ENCODE measurements around the gene RCBTB2.
"Not testable (repeated sequence)": the region's sequence is repeated elsewhere in the genome, so short reads cannot be mapped to it uniquely, and the experiment has no call there.

RCBTB2 gene

DNA sequence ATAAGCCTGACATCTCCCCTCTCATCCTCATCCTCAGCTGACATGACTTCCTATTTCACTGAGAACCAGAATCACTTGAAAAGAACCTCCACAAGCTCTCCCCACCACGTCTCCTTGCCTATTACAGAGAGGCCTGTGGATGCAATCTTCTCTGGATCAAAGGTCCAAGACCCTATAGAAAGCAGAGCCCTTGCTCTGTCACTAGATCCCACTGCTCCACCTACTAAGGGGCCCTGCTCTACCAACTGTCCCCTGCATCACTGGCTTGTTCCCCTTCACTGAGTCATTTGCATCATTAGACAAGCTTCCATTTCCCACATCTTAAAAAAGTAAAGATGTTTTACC is 40.8 kb downstream of the RCBTB2 start:
- no peak for DNase-seq

DNA sequence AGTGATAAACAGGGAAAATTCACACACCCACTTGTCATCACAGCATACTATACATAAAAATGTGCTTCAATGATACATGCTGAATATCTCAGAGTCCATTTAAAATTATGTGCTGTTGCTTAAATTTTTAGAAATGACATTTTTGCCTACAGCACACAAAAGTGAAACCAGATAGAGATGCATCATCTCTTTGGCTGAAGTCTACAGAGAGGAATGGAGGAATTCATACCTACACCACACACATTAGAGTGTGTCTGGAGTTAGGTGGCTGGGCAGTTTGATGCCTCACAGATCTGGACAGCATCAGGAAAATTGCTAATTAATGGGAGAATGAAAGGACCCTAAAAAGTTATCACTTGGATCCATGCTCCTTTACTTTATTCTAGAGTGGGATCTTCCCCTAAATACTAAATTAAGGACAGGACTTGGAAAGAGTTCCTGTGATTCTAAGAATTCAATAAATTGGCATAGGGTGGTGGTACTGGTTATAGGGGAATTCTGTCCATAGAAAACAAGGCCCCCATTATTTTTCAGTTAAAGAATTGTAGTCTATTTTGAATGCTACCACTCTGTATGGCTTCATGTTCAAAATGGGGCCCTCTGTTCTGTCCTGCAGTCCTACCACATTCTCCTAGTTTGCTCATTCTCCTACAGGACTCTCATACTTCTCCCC is 41.3 kb downstream of the RCBTB2 start:
- DNase-seq, result no peak

DNA sequence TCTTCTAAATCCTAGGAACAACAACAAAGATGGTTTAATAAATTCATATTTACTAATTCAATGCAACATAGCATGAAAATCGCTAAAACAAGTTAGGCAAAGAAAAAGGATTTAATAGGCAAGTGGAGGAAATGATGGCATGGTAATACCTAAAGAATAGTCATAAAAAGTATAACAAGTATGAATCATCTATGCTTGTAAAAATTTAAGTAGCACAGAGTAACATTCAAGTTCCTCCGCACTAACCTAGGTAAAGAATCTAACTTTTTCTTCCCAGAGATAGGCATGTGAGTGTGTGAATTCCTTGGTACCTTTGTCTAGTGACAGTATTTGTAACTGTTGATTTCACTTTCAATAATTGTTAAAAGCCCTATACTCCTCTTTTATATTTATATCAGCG is 42.6 kb downstream of the RCBTB2 start:
- DNase-seq, result no peak

DNA sequence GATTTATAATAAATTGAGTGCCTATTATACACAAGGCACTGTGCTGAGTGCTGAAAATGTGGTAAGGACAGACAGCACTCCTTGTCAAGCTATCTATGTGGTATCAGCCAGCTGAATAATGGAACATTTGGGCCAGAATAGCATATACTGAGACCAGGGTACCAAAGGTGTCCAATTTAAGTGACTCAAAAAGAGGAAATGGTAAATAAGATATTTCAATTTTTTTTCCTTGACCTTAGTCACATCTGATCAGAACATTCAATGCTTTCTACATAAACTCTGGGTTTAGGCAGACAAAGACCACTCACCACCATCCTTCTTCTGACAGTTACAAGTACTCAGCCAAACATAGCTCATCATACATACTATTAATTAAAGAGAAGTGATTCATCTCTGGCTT is 43.2 kb downstream of the RCBTB2 start:
- no peak for DNase-seq

DNA sequence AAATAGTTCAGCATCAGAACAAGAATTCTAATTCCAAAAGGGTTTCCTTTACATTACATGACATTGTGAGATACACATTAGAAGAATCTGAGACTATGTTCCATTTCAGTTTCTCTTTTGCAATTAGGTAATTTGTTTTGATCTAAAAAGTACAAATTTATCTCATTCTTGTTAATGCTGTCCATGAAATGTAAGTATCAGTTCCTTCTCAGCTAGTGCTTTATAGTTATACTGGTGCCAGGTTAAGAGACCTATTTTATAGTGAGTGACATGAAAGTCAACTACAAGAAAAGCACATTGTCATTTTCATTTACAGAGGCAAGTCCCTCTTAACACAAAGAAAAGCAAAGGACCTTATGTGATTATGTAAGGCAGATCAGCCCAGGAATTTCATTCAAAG is 43.9 kb downstream of the RCBTB2 start:
- no peak for DNase-seq

DNA sequence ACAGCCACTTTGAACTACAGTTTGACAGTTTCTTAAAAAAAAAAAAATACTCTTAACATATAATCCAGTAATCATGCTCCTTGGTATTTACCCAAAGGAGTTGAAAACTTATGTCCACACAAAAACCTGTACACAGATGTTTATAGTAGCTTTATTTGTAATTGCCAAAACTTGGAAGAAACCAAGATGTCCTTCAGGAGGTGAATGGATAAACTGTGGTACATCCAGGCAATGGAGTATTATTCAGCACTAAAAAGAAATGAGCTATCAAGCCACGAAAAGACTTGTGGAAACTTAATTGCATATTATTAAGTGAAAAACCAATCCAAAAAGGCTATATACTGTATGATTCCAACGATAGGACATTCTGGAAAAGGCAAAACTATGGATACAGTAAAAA is 44.9 kb downstream of the RCBTB2 start:
- no peak for DNase-seq

DNA sequence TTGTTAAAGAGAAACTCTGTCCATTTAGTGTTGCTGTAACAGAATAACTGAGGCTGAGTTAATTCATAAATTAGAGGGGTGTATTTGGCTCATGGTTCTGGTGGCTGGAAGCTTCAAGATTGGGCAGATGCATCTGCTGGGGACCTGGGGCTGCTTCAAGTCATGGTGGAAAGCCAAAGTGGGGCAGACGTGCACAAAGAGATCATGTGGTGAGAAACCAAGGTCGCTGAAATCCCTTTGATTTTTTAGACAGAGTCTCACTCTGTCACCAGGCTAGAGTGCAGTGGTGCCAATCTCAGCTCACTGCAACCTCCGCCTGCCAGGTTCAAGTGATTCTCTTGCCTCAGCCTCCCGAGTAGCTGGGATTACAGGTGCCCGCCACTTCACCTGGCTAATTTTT is 46.0 kb downstream of the RCBTB2 start:
- no peak for DNase-seq

DNA sequence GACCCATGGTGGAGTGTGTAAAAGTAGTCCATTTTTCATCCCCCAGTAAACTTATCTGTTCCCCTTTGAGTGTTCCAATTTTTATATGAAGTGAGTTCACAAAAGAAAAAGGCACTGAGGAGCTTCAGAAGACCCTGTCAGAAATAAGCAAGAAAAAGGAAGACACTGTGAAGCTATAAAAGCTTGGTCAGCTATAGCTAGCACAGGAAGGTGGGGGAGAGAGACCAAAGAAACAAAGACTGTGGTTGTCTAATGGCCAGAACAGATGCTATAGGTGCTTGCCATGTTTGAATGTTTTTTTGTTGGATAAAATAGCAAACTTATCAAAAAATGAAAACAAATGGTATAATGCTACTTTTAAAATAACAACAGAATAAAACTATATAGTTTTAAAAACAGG is 46.5 kb downstream of the RCBTB2 start:
- DNase-seq, result no peak

DNA sequence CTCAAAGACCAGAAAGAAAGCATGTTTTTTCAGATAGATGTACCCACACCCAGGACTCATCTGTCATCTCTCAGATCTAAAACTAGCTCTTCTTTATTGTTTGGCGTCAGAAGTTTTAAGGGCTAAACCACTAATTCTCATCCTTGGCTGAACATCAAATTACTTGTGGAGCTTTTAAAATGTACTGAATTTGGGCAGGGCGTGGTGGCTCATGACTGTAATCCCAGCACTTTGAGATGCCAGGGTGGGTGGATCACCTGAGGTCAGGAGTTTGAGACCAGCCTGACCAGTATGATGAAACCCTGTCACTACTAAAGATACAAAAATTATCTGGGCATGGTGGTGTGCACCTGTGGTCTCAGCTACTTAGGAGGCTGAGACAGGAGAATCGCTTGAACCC is 47.4 kb downstream of the RCBTB2 start:
- no peak for DNase-seq

DNA sequence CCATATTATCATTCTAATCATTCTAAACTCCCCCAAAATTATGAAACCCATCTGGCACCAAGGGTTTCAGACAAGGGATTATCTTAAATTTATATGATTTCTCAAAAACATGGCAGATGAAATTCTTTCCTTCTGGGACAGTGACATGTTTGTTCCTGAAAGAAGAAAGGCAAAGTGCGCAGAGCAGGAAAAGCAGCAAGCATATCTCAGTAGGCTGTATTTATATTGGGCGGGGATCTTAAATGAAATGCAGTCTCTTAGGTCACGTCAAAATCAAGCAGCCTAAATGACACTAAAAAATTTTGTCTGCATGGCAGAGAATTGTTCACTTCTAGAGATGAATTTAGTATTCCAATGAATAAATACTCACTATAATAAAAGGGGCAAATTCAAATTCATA is 49.3 kb downstream of the RCBTB2 start:
- no peak for DNase-seq

DNA sequence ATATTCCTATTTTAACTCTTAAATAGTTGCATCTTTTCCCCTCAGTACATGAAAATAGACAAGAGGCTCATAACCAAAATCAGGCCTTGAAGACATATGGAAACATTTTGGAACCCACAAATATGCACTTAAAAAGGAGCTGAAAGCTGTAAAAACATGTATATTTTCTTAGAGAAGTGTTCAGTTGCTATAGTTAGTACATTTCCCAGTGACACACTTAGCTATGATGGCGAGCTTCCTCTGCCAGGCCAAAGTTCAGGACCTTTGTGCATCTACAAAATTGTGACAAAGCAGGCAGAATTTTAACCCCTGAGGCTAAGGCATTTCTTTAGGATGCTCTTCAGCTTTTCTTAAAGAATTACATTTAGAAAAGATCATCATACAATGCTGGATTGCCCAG is 54.5 kb downstream of the RCBTB2 start:
- DNase-seq, result no peak

DNA sequence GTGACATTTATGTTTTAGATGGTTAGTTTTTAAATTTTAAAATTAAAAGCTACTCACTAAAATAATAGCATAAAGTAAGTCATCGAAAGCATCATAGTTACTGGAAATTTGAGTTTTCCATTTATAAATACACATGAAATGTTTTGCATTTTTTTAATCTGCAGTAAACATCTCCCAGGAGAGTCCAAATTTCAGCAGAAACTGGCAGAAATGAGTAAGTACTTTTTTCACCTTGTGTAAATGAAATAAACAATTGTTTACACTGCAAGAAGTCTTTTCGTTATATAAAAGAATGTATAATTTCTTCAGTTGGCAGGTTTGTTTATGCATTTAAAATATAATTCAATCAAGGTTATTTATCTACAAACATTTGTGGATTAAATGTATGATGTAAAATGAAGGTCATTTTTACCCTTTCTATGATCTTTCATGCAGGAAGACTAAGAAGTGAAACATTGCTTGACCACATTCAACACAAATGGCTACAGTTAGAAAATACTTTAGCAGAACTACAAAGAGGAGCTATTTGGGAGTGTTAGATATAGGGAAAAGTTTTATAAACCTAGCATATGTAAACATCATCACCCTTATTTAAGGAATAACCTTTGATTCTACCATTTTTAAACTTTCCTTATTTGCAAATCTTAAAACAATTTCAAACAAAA is 55.6 kb downstream of the RCBTB2 start:
- DNase-seq, result no peak

DNA sequence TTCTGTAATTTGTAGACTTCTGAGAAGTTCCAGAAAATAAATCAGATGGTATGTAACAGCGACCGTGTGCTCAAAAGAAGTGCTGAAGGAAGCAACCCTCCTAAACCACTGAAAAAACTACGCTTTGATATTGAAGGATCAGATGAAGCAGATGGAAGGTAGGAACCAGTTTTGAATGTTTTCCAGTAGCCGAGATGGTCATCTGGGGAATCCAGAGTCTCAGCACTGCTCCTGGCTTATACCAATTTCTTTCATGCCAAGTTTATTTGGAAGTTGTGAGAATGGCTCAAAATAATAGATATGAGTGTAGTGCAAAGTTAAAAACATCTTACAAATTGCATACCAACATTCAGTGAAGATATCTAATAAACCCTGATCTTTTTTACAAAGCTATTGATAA is 56.2 kb downstream of the RCBTB2 start:
- DNase-seq, result no peak

DNA sequence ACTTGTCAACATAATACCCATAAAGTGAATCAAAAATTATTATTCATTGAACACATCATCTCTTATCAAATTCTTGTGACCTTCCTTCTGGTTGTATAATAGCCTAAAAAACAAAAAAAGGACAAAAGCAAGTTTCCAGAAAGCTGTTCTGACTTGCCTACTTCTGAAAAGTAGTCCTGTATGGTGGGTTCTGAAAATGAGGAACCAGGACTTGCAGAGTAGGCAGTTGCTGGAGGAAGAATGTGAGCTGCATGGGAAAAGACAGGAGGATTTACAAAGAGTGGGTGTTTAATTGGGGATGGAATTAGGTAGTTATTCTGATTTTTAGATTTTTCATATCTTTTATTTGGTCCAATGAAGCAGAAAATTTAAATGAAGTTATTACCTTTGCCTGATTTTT is 56.7 kb downstream of the RCBTB2 start:
- no peak for DNase-seq

DNA sequence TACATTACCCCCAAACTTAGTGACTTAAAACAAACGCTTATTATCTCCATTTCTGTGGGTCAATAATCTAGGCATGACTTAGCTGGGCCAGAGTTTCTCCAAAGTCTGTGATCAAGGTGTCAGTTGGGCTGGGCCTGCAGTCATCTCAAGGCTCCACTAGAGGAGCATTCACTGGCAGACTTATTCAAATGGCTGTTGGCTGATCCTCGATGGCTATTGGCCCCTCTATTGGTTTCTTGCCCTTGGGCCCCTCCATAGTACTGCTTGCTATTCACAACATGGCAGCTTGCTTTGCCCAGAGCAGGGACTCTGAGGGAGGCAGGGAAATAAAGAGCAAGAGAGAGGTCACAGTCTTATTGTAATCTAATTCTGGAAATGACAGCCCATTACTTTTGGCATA is 57.6 kb downstream of the RCBTB2 start:
- no peak for DNase-seq

DNA sequence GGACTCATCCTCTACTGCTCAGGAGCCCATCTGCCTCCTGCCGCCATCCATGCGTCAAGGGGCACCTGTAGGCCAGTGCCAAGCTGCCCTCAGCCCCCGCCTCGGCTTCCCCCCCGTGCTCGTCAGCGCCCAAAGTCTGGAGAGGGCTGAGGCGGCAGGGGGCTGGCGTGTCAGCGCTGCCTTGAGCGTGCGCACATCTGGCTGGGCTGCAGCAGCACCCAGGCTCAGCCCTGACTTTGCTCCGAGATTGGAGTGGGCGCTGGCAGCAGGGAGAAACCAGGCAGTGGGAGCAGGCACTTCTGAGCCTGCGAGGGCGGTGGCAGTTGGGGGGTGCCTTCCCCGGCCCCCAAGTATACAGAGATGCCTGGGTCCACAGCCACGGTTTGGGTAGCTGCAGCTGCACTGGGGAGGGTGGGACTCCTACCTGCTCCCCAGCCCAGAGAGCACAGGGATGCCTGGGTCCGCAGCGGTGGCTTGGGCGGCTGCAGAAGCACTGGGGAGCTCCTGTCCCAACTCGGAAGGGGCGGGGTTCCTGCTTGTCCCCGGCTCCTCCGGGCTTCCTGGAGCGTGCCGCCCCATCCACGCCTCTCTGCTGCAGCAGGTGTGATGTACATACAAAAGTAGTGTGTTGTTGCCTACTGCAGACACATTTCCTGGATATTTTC is 75.2 kb downstream of the RCBTB2 start:
- no peak for DNase-seq

DNA sequence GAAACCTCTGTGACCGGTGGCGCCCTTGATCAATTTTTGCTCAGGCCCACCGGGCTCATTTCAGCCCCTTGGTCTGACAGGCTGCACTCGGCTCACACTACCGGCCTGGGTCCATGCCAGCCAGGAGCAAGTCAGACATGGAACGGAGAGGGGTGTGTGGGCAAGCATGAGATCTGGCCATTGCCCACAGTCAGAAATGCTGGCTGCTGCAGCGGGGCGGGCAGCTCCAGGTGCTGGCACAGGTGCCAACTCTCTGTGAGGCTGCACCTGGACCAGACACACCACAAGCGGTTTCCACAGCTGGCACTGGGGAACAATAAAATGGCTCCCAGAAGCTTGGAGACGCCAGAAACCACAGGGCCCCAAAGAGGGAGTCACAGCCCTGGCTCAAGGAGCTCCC is 76.3 kb downstream of the RCBTB2 start:
- no peak for DNase-seq

DNA sequence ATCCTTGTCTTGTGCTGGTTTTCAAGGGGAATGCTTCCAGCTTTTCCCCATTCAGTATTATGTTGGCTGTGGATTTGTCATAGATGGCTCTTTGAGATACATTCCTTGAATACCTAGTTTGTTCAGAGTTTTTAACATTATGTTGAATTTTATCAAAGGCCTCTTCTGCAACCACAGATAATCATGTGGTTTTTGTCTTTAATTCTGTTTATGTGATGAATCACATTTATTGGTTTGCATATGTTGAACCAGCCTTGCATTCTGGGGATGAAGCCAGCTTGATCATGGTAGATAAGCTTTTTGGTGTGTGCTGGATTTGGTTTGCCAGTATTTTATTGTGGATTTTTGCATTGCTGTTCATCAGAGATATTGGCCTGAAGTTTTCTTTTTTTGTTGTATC is 81.7 kb downstream of the RCBTB2 start:
- not testable (repeated sequence) for DNase-seq

DNA sequence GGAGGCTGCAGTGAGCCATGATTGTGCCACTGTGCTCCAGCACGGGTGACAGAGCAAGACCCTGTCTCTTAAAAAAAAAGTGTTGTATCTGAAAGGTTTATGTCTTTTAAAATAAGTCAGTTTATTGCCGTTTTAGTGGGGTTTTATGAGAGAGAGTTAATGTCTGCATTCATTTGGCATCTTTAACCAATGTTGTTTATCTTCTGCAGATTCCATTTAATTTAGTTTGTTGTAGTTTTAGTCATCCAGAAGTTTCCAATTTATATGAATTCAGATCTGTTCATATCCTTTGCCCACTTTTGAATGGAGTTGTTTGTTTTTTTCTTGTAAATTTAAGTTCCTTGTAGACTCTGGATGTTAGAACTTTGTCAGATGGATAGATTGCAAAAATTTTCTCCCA is 83.2 kb downstream of the RCBTB2 start:
- DNase-seq, result no peak

DNA sequence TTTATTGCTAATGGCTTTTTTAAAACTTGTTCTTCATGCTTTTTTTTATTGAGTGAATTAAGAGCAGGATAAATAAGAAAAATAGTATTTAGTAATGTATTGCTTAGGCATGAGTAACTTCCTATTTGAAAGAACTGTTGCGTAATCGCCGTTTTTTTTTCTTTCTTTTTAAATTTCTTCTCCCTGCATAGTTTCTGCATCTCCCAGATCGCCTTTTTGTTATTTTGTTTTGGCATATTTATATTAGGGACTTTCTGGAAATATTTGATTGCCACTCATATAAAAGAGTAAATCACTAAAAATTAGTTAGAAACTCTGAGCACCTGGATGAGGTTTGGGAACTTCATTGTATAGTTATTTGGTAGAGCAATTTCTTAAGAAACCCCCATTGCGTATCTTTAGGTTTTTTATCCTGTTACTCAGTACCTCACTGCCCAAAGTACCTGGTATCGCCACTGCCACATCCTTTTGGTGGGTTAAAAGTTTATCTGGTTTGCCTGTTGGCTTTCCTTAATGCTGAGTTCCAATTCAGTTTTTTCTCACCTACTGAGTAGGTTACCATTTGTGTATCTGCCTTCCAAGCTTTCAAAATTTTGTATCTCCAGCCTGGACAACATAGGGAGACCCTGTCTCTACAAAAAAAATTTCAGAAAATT is 83.8 kb downstream of the RCBTB2 start:
- no peak for DNase-seq

DNA sequence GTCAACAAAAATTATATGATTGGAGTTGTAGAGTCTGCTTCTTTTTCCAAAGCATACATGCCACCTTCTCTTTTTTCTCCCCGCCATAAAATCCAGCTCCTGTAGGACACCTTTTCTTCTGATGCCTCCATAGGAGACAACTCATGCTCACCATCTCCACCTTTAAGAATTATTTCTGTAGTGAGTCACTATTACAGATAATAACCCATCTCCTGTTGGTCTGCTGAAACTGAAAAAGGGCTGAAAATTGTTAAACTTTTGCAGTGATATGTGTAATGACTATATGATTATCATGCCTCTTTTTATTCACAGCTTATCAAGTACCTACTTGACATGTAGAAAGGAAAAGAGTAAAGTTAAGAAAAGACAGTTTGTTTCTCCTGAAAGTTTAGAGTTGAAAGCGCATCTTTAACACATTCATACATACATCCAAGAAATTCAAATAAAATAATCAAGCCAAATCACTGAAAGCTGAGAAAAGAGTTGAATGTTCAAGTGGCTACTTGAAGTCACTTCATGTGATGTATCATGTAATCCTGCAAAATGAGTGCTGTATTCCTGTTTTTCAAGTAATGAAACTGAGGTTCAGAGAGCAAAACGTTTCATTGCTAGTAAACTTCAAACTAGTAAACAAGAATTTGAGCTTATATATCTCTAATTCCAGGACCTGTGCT is 84.5 kb downstream of the RCBTB2 start:
- DNase-seq, result no peak

DNA sequence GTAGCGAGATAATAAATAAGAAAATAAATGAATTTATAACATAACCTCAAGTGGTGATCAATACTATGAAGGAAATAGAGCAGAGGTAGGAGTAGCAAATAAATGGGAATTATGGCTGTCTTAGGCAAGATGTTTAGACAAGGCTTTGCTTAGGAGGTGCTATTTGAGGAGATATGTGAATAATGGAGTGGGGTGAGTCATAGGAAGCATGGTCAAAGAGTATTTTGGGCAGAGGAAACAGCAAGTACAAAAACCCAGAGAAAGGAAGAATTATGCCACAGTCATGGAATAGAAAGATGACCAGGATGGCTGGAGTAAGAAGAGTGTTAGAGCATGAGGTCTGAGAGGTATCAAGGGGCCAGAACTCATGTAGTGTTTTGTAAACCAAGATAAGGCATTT is 86.4 kb downstream of the RCBTB2 start:
- DNase-seq, result no peak

DNA sequence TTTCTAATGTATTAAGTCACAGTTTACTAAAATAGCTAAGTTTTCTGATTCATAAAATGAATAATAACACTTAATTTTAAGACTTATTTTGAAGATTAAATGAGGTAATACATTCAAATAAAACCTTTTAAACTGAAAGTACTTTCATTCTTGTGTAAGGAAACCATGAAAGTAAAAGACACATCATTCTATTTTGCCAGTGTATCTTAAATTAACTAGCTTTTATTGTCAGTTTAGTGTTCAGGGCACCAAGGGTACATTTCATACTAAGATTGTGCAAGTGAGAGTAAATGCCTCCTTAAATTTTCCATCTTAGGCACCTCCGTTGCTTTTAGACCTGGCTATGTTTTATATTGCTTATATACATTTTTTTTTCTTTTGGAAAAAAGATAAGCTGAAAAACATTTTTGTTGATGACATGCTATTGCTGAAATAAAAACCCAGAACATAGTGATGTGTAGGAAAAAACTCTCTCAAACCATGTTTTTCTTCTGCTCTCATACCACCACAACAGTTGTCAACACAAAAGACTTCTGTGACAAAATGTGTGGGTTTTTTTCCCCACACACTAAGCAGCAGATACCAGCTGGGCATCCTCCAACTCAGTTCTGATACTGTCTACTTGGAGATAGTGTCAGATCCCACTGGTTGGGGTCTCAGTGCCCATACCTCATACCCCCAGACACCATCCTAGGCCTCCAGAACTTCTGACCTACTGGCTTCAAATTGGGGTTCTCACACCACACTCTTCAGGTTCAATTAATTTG is 89.3 kb downstream of the RCBTB2 start:
- no peak for DNase-seq

All from activated naive CD4-positive, alpha-beta T cell treated with anti-CD3 and anti-CD28 coated beads, Interleukin-2, amount 50 U/mL, for 16 hours (primary cell).